Breast epithelium (tissue), 4 donors: Measurements from ENCODE around the gene CD33. TPM values are rescaled to one million over a fixed set of nuclear protein-coding genes. Genes with fewer than 3 reads are reported as not detected.

Source experiments
- DNase-seq, 2 donors: peaks; one replicate each; pipeline ENCODE4 v3.0.0-alpha.2; 2019; ENCODE audit warnings: low spot score in 2 of 2
- H3K27ac ChIP-seq, 2 donors: fragments of 200-600 bp; sonication (generic) in 1 of 2; one replicate each; pipeline ENCODE4 v1.5.1; 2016 to 2019; ENCODE audit warnings: mild to moderate bottlenecking in 1 of 2
- H3K27me3 ChIP-seq, 2 donors: fragments of 200-600 bp; sonication (generic) in 1 of 2; one replicate each; pipeline versions ENCODE4 v1.5.1 to v1.6.0; 2017 to 2019; ENCODE audit warnings: control low read depth in 1 of 2, mild to moderate bottlenecking in 1 of 2
- H3K36me3 ChIP-seq: fragments of 200-600 bp; one replicate; pipeline ENCODE4 v1.5.1; 2019
- H3K4me1 ChIP-seq, 2 donors: fragments of 200-600 bp; sonication (generic); one replicate each; pipeline ENCODE4 v1.5.1; 2016 to 2019; ENCODE audit warnings: control low read depth in 1 of 2
- H3K4me3 ChIP-seq, 3 donors: fragments of 200-600 bp; sonication (generic); 1 replicate in 2 of 3; 2 replicates in 1 of 3; pipeline ENCODE4 v1.5.1; 2016 to 2019; ENCODE audit warnings: mild to moderate bottlenecking in 3 of 3, moderate library complexity in 2 of 3
- H3K9me3 ChIP-seq, 2 donors: fragments of 200-600 bp; sonication (generic) in 1 of 2; one replicate each; pipeline ENCODE4 v1.5.1; 2016 to 2019; ENCODE audit warnings: control low read depth in 1 of 2
- POLR2A ChIP-seq: fragments of 450-650 bp; IDR thresholded peaks from one replicate; pipeline ENCODE4 v1.6.1; 2016; ENCODE audit warnings: antibody characterized with exemption, mild to moderate bottlenecking, moderate library complexity
- POLR2AphosphoS5 ChIP-seq, 3 donors: sonication (generic); formaldehyde crosslinking; IDR thresholded peaks; one replicate each; pipeline ENCODE4 v1.6.1; 2017; ENCODE audit warnings: antibody characterized with exemption in 3 of 3
- intact Hi-C: fragments of 100-400 bp; cut with DNase I; formaldehyde crosslinking; loops from one replicate; pipeline ENCODE4 v1.15.1; 2023; ENCODE audit warnings: low total_unique reads
- total RNA-seq, 3 donors: library from RNA; depleted of rRNA; stranded (reverse); fragments of >200 nt; gene quantifications; one replicate each; pipeline ENCODE4 v1.1.0, GENCODE V29; 2016
- TF ChIP-seq, protein P1 (sequence below), 3 donors: fragments of 450-650 bp; IDR thresholded peaks; one replicate each; pipeline ENCODE4 v1.5.1; 2016 to 2017; ENCODE audit warnings: antibody characterized with exemption in 3 of 3, mild to moderate bottlenecking in 3 of 3, moderate library complexity in 3 of 3

CD33 gene
- total RNA-seq, 3 donors from 2014 or later = 2.9 to 17.1 (median 6.3) TPM

DNA sequence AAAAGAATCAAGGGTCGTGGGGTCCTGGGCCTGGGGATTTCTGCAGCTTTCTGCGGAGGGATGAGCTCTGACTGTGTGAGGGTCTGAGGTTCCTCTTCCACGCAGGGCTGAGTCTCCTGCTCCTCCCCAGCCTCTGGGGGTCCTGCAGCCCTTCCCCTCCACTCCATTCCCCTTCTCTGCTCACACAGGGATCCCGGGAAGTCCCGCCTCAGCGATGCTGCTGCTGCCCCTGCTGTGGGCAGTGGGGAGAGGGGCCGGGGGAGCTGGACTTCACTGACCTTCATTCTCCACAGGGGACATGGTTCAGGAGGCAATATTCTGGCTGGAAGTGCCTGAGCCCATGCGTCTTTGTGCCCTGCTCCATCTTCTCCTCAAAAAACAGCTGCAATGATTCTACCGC lies 26.2 kb upstream of the CD33 start:
- DNase-seq = no peak
- Histone ChIP-seq H3K27ac (no peak overlapping the region), H3K9me3 (no peaks in the 10 kb centered on the region), H3K36me3 (no peaks in the 10 kb centered on the region), H3K4me3 (no peak overlapping the region), H3K4me1 (no peaks in the 10 kb centered on the region), H3K27me3 (peaks cover 0 to 57% of the 10 kb centered on the region in 2 donors)
- TF ChIP-seq, protein P1, sequence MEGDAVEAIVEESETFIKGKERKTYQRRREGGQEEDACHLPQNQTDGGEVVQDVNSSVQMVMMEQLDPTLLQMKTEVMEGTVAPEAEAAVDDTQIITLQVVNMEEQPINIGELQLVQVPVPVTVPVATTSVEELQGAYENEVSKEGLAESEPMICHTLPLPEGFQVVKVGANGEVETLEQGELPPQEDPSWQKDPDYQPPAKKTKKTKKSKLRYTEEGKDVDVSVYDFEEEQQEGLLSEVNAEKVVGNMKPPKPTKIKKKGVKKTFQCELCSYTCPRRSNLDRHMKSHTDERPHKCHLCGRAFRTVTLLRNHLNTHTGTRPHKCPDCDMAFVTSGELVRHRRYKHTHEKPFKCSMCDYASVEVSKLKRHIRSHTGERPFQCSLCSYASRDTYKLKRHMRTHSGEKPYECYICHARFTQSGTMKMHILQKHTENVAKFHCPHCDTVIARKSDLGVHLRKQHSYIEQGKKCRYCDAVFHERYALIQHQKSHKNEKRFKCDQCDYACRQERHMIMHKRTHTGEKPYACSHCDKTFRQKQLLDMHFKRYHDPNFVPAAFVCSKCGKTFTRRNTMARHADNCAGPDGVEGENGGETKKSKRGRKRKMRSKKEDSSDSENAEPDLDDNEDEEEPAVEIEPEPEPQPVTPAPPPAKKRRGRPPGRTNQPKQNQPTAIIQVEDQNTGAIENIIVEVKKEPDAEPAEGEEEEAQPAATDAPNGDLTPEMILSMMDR (IDR thresholded peaks at IDR 0.05) = no peak
- TF ChIP-seq POLR2AphosphoS5 (IDR thresholded peaks at IDR 0.05) (no peak), POLR2A (no peak)
- intact Hi-C loops = no loop called here

DNA sequence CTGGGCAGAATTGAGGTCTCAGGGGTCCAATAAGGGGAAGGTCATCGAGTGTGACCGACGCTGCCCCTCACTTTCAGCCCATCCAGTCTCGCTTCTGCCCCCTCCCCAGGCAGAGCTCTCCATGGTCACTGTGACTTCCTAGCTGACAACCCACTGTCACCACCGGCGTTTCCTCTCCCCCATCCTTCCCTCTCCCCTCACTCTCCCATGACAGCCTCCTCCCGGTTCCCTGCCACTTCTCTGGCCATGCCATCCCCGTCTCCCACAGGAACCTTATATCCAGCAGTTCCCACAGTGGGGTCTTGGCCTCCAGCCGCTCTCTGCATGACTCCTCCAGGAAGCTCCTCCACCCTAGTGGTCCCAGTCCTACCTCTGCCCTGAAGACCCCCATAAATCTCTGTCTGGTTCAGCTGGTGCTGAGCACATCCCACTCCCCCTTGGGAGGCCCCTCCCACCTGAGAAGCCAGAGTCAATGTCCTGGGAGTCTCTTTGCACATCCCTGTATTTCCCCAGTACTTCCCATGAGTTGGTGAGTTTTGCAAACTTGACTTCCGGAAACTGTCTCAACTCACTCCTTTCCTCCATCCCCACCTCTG lies 24.7 kb upstream of the CD33 start:
- Histone ChIP-seq H3K4me1 (no peaks in the 10 kb centered on the region), H3K36me3 (no peaks in the 10 kb centered on the region), H3K9me3 (no peaks in the 10 kb centered on the region), H3K27me3 (peaks cover 0 to 57% of the 10 kb centered on the region in 2 donors), H3K27ac (no peak overlapping the region), H3K4me3 (no peak overlapping the region)
- no peak for DNase-seq
- TF ChIP-seq POLR2A (no peak), POLR2AphosphoS5 (IDR thresholded peaks at IDR 0.05) (no peak)
- TF ChIP-seq, protein P1 (IDR thresholded peaks at IDR 0.05) = no peak
- intact Hi-C loops = no loop called here

DNA sequence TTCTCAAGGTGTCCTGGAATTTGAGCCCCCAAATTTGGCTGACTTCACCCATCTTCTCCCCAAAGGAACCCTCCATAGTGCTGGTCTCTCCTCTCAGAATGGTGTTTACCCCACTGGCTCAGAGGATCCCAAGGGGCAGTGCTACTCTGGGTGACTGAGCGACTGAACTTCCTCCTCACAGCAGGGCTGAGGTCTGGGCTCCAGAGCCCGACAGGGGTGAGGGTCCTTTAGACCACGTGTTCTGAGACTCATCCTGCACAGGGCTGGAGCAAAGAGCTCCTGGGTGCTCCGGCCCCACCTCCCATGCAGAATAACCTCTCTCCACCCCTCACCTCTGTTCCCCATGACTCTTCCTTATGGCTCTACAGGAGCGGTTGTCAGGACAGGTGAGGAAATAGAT lies 23.2 kb upstream of the CD33 start:
- Histone ChIP-seq H3K9me3 (no peaks in the 10 kb centered on the region), H3K4me3 (no peak overlapping the region), H3K27ac (no peak overlapping the region), H3K27me3 (peaks cover 0 to 44% of the 10 kb centered on the region in 2 donors), H3K36me3 (no peaks in the 10 kb centered on the region), H3K4me1 (no peaks in the 10 kb centered on the region)
- no peak for DNase-seq
- TF ChIP-seq, protein P1 (IDR thresholded peaks at IDR 0.05) = no peak
- TF ChIP-seq POLR2AphosphoS5 (IDR thresholded peaks at IDR 0.05) = no peak
- no peak for TF ChIP-seq POLR2A
- intact Hi-C loops = no loop called here

DNA sequence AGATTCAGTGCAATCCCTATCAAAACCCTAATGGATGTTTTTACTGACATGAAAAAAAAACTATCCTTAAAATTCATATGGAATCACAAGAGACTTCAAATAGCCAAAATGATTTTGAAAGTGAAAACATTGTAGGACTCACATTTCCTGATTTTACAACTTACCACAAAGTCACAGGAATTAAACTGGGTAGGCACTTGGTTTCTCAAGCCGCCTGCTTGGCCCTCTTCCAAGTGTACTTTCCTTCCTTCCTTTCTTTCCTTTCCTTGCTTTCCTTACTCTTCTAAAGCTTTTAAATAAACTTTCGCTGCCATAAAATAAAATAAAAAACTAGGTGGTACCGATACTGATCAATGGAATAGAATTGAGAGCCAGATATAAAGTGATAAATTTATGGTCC lies 21.0 kb upstream of the CD33 start:
- TF ChIP-seq POLR2A = no peak
- TF ChIP-seq, protein P1 (IDR thresholded peaks at IDR 0.05) = no peak
- TF ChIP-seq POLR2AphosphoS5 (IDR thresholded peaks at IDR 0.05) = no peak
- Histone ChIP-seq H3K27ac (no peak overlapping the region), H3K27me3 (peaks cover 0 to 31% of the 10 kb centered on the region in 2 donors), H3K36me3 (no peaks in the 10 kb centered on the region), H3K4me3 (no peak overlapping the region), H3K9me3 (no peaks in the 10 kb centered on the region), H3K4me1 (no peaks in the 10 kb centered on the region)
- no peak for DNase-seq
- intact Hi-C loops = no loop called here

DNA sequence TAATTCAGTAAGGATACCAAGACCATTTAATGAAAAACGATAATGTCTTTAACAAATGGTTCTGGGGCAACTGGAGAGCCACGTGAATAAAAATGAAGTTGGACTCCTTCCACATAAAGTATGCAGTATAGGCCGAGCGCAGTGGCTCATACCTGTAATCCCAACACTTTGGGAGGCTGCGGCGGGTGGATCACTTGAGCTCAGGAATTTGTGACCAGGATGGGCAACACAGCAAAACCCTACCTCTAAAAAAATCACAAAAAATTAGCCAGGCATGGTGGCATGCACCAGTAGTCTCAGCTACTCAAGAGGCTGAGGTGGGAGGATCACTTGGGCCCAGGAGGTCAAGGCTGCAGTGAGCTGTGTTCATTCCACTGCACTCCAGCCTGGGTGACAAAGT lies 20.6 kb upstream of the CD33 start:
- H3K27me3 ChIP-seq = peaks cover 0 to 27% of the 10 kb centered on the region in 2 donors
- intact Hi-C loops = no loop called here
- TF ChIP-seq, protein P1 (IDR thresholded peaks at IDR 0.05) = no peak
- TF ChIP-seq POLR2A = no peak
- no peak for TF ChIP-seq POLR2AphosphoS5 (IDR thresholded peaks at IDR 0.05)
- H3K36me3 ChIP-seq = no peaks in the 10 kb centered on the region
- H3K9me3 ChIP-seq = no peaks in the 10 kb centered on the region
- no peaks in the 10 kb centered on the region for H3K4me1 ChIP-seq
- no peak overlapping the region for H3K4me3 ChIP-seq
- H3K27ac ChIP-seq = no peak overlapping the region
- no peak for DNase-seq
